ENCODE data around the gene RGSL1.

GRCh38 chr1:182515556-182515955 is 65.6 kb downstream of the RGSL1 start:
- TF ChIP-seq CTCF (IDR thresholded peaks at IDR 0.05; ENCODE audit: low read depth, low read length, poor library complexity, severe bottlenecking) (no peak), EZH2phosphoT487 (IDR thresholded peaks at IDR 0.05; ENCODE audit: borderline replicate concordance, low read length) (no peak)
